Panc1 (cell line): Measurements from ENCODE around the gene PRKCA. TPM values are rescaled to one million over a fixed set of nuclear protein-coding genes. Genes with fewer than 3 reads are reported as not detected.

ENCODE experiments used
- ATAC-seq: fragments of 200-7000 bp; cut with Tn5 transposase; 2 replicates; pipeline ENCODE4 v1.9.1; 2020; ENCODE audit warnings: mild to moderate bottlenecking, moderate library complexity
- BruUV-seq: library from RNA; stranded (reverse); fragments of 400-500 nt; replicated peaks from 2 replicates; lab custom pipeline; 2021; lab: Mats Ljungman, UMichigan
- CTCF ChIA-PET: fragments of 300-600 bp; sonication (Branson Sonifier 250); formaldehyde crosslinking; loops from one replicate; lab custom pipeline; 2022; ENCODE audit warnings: antibody characterized with exemption; lab: Charles Lee
- POLR2A ChIA-PET: fragments of 300-600 bp; sonication (Branson Sonifier 250); formaldehyde crosslinking; loops from one replicate; lab custom pipeline; 2022; ENCODE audit warnings: antibody characterized with exemption; lab: Charles Lee
- DNase-seq: peaks from one replicate; pipeline ENCODE4 v3.0.0-alpha.2; 2010; ENCODE audit warnings: low read depth, low spot score
- H3K27ac ChIP-seq: 2 replicates; pipeline ENCODE4 v1.5.1; 2011; ENCODE audit warnings: mild to moderate bottlenecking, low read length, inconsistent platforms
- H3K27me3 ChIP-seq: fragments of 200-500 bp; sonication (Bioruptor generic); 2 replicates; pipeline ENCODE4 v1.6.0; 2014; ENCODE audit warnings: low read length, inconsistent platforms; ENCODE audit not compliant: control insufficient read depth, insufficient read depth
- H3K36me3 ChIP-seq: fragments of 200-500 bp; sonication (Bioruptor generic); 2 replicates; pipeline ENCODE4 v1.5.1; 2014; ENCODE audit warnings: inconsistent platforms, mild to moderate bottlenecking, low read length, moderate library complexity; ENCODE audit not compliant: control insufficient read depth, insufficient read depth
- H3K4me1 ChIP-seq: 2 replicates; pipeline ENCODE4 v1.5.1; 2011; ENCODE audit warnings: inconsistent platforms, mild to moderate bottlenecking, low read length, moderate library complexity; ENCODE audit not compliant: control insufficient read depth, insufficient read depth
- H3K4me3 ChIP-seq, 2 experiments: 2 replicates each; pipeline ENCODE4 v1.5.1; 2011 to 2012; ENCODE audit warnings: low read depth in 2 of 2, low read length in 2 of 2, mild to moderate bottlenecking in 2 of 2, inconsistent platforms in 1 of 2, moderate library complexity in 1 of 2
- H3K9me3 ChIP-seq: fragments of 200-500 bp; sonication (Bioruptor generic); 2 replicates; pipeline ENCODE4 v1.5.1; 2014; ENCODE audit warnings: low read depth, mild to moderate bottlenecking, inconsistent platforms, low read length, moderate library complexity; ENCODE audit not compliant: control insufficient read depth, insufficient read depth
- POLR2AphosphoS5 ChIP-seq: IDR thresholded peaks from 2 replicates; pipeline ENCODE4 v1.6.1; 2012; ENCODE audit warnings: mild to moderate bottlenecking, low read depth, low read length, moderate library complexity
- SIN3A ChIP-seq: IDR thresholded peaks from 2 replicates; pipeline ENCODE4 v1.6.1; 2012; ENCODE audit warnings: low read depth, mild to moderate bottlenecking, low read length, moderate library complexity, borderline replicate concordance; ENCODE audit not compliant: insufficient read depth
- TCF7L2 ChIP-seq: IDR thresholded peaks from 2 replicates; pipeline ENCODE4 v1.6.1; 2011; ENCODE audit warnings: mild to moderate bottlenecking, low read depth, low read length, inconsistent platforms
- in situ Hi-C: cut with HindIII; loops from 2 replicates; pipeline ENCODE4 v1.10.0; 2016; ENCODE audit warnings: low sequenced_read_pairs, low pct_unique_long_range_greater_than_20kb
- intact Hi-C: fragments of 100-400 bp; cut with micrococcal nuclease; formaldehyde crosslinking; loops from one replicate; pipeline ENCODE4 v1.10.0; 2022; ENCODE audit not compliant: unreplicated experiment
- total RNA-seq: library from RNA; stranded (reverse); gene quantifications from one replicate; pipeline ENCODE4 v1.2.1, GENCODE V29; 2021; ENCODE audit not compliant: unreplicated experiment
- TF ChIP-seq, protein P1 (sequence below), 2 experiments: IDR thresholded peaks; 2 replicates each; pipeline ENCODE4 v1.6.1; 2011 to 2012; ENCODE audit warnings: low read depth in 2 of 2, control low read depth in 1 of 2, low read length in 1 of 2, mild to moderate bottlenecking in 1 of 2, moderate library complexity in 1 of 2; ENCODE audit not compliant: insufficient read depth in 1 of 2
- TF ChIP-seq, protein P2 (sequence below): fragments of 450-650 bp; IDR thresholded peaks from 2 replicates; pipeline ENCODE4 v1.5.1; 2017; ENCODE audit warnings: mild to moderate bottlenecking

The PRKCA gene
- total RNA-seq, 1 experiment from 2014 or later = 53.0 TPM

DNA sequence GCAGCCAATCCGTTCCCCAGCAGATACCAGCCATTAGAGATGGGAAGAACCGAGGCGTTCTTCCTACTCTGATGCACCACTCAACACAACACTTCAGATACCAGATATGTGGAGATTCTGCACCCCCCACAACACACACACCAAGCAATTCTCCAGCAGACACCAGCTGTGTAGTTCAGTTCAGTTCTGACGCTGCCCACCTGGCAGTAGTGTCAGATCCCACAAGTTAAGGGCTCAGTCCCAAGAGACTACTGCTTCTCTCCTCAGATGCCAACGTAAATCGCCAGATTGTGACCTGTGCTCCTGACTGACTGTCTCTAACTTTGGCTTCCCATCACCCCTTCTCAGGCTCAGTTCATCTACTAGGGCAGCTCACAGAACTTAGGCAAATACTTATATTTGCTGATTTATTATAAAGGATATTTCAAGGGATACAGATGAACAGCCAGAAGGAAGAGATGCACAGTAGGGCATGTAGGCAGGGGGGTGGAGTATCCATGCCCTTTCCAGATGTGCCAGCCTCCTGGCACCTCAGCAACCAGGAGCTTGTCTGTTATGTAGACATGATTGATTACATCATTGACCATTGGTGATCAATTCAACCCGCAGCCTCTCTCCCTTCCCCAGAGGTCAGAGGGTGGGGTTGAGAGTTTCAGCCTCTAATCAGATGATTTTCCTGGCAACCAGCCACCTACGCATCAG, 110.6 kb downstream of the PRKCA start:
- in situ Hi-C loops = no loop called here
- ATAC-seq (no peak), DNase-seq (no peak)
- POLR2A ChIA-PET = interaction anchor here (0.6 kb wide), 1 partner anchor 22 kb away, joined by 3 read pairs; no protein-coding TSS in a partner anchor
- Histone ChIP-seq H3K4me3 (no peak overlapping the region), H3K27me3 (no peaks in the 10 kb centered on the region), H3K36me3 (no peaks in the 10 kb centered on the region; the same call in 1 of the 2 replicates), H3K9me3 (no peaks in the 10 kb centered on the region), H3K27ac (no peak overlapping the region), H3K4me1 (peaks cover 11% of the 10 kb centered on the region)
- TF ChIP-seq TCF7L2 = no peak
- TF ChIP-seq, protein P1, sequence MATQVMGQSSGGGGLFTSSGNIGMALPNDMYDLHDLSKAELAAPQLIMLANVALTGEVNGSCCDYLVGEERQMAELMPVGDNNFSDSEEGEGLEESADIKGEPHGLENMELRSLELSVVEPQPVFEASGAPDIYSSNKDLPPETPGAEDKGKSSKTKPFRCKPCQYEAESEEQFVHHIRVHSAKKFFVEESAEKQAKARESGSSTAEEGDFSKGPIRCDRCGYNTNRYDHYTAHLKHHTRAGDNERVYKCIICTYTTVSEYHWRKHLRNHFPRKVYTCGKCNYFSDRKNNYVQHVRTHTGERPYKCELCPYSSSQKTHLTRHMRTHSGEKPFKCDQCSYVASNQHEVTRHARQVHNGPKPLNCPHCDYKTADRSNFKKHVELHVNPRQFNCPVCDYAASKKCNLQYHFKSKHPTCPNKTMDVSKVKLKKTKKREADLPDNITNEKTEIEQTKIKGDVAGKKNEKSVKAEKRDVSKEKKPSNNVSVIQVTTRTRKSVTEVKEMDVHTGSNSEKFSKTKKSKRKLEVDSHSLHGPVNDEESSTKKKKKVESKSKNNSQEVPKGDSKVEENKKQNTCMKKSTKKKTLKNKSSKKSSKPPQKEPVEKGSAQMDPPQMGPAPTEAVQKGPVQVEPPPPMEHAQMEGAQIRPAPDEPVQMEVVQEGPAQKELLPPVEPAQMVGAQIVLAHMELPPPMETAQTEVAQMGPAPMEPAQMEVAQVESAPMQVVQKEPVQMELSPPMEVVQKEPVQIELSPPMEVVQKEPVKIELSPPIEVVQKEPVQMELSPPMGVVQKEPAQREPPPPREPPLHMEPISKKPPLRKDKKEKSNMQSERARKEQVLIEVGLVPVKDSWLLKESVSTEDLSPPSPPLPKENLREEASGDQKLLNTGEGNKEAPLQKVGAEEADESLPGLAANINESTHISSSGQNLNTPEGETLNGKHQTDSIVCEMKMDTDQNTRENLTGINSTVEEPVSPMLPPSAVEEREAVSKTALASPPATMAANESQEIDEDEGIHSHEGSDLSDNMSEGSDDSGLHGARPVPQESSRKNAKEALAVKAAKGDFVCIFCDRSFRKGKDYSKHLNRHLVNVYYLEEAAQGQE (IDR thresholded peaks at IDR 0.05; ENCODE audit: insufficient read depth in 1 of 2, low read depth in 2 of 2, low read length in 1 of 2) = no peak
- no TSS peak for BruUV-seq
- intact Hi-C loops = no loop called here
- CTCF ChIA-PET = no interaction called here

DNA sequence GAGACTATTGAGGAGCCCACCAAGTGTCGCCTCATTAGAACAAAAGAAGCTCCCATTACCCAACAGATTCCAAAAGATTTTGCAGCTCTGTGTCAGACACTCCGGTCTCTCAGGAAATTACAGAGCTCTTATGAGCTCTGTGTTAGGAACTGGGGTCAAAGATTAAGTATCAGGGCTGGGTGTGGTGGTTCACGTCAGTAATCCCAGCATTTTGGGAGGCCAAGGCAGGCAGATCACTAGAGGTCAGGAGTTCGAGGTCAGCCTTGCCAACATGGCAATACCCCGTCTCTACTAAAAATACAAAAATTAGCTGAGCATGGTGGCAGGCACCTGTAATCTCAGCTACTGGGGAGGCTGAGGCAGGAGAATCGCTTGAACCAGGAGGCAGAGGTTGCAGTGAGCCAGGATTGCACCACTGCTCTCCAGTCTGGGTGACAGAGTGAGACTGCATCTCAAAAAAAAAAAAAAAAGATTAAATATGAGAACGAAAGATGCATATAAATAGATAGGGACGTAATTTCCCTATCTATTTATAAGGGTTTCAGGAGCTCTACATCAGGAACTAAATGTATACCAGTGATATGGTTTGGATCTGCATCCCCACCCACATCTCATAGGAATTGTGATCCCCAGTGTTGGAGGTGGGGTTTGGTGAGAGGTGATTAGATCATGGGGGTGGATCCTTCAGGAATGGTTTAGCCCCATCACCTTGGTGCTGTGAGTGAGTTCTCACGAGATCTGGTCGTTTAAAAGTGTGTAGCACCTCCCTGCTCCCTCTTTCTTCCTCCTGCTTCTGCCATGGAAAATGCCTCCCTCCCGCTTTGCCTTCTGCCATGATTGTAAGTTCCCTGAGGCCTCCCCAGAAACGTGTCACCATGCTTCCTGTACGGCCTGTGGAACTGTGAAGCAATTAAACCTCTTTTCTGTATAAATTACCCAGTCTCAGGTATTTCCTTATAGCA, 111.4 kb downstream of the PRKCA start:
- Histone ChIP-seq H3K36me3 (no peaks in the 10 kb centered on the region), H3K4me1 (peaks cover 8% of the 10 kb centered on the region), H3K27me3 (no peaks in the 10 kb centered on the region), H3K4me3 (no peak overlapping the region), H3K9me3 (no peaks in the 10 kb centered on the region), H3K27ac (no peak overlapping the region)
- TF ChIP-seq SIN3A (no peak), POLR2AphosphoS5 (no peak), TCF7L2 (no peak)
- TF ChIP-seq, protein P1 (IDR thresholded peaks at IDR 0.05; ENCODE audit: insufficient read depth in 1 of 2, low read depth in 2 of 2, low read length in 1 of 2) = no peak
- TF ChIP-seq, protein P2, sequence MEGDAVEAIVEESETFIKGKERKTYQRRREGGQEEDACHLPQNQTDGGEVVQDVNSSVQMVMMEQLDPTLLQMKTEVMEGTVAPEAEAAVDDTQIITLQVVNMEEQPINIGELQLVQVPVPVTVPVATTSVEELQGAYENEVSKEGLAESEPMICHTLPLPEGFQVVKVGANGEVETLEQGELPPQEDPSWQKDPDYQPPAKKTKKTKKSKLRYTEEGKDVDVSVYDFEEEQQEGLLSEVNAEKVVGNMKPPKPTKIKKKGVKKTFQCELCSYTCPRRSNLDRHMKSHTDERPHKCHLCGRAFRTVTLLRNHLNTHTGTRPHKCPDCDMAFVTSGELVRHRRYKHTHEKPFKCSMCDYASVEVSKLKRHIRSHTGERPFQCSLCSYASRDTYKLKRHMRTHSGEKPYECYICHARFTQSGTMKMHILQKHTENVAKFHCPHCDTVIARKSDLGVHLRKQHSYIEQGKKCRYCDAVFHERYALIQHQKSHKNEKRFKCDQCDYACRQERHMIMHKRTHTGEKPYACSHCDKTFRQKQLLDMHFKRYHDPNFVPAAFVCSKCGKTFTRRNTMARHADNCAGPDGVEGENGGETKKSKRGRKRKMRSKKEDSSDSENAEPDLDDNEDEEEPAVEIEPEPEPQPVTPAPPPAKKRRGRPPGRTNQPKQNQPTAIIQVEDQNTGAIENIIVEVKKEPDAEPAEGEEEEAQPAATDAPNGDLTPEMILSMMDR = no peak
- no TSS peak for BruUV-seq
- ATAC-seq (no peak), DNase-seq (no peak)
- ChIA-PET CTCF (no interaction called here), POLR2A (interaction anchor here (0.6 to 0.7 kb wide), 2 partner anchors 23 to 214 kb away, joined by 3 to 6 read pairs; no protein-coding TSS in a partner anchor)
- intact Hi-C loops = no loop called here
- in situ Hi-C loops = no loop called here
